B cell (primary cell): ENCODE measurements around the gene NELL1. TPM values are rescaled to one million over a fixed set of nuclear protein-coding genes. Genes with fewer than 3 reads are reported as not detected.

Source experiments
- ATAC-seq: fragments of 200-7000 bp; cut with Tn5 transposase; one replicate; pipeline ENCODE4 v1.10.0; 2021; ENCODE audit warnings: low read depth, mild to moderate bottlenecking, moderate number of reproducible peaks, moderate library complexity
- CTCF ChIA-PET: fragments of 350-600 bp; sonication (Branson Sonifier 250); formaldehyde crosslinking; loops from one replicate; lab custom pipeline; 2021; ENCODE audit warnings: antibody characterized with exemption, inconsistent platforms; lab: Charles Lee
- POLR2A ChIA-PET: fragments of 350-600 bp; sonication (Branson Sonifier 250); formaldehyde crosslinking; loops from one replicate; lab custom pipeline; 2021; ENCODE audit warnings: antibody characterized with exemption; lab: Charles Lee
- DNase-seq: peaks from one replicate; pipeline ENCODE4 v3.0.0; 2013
- H2AFZ ChIP-seq: 2 replicates; pipeline ENCODE4 v1.6.1; 2012; ENCODE audit warnings: mild to moderate bottlenecking, low read depth, low read length; ENCODE audit not compliant: insufficient read depth, poor library complexity, severe bottlenecking
- H3K27ac ChIP-seq, 2 donors: 1 replicate in 1 of 2; 2 replicates in 1 of 2; pipeline ENCODE4 v1.5.1; 2012 to 2013; ENCODE audit warnings: low read length in 2 of 2, mild to moderate bottlenecking in 2 of 2, moderate library complexity in 1 of 2
- H3K27me3 ChIP-seq, 4 experiments: fragments of 200-600 bp in 1 of 4; sonication (generic) in 1 of 4; replicated peaks in 1 of 4; 1 replicate in 2 of 4; 2 replicates in 2 of 4; pipeline versions ENCODE4 v1.6.1 to v1.7.0; 2013 to 2016; ENCODE audit warnings: low read length in 3 of 4, mild to moderate bottlenecking in 2 of 4, mixed read lengths in 1 of 4, moderate library complexity in 1 of 4; ENCODE audit not compliant: insufficient read depth in 4 of 4, control insufficient read depth in 3 of 4; ENCODE audit errors: control extremely low read depth in 1 of 4
- H3K36me3 ChIP-seq, 2 experiments: replicated peaks in 1 of 2; 1 replicate in 1 of 2; 2 replicates in 1 of 2; pipeline versions ENCODE4 v1.6.1 to v1.7.1; 2013; ENCODE audit warnings: low read length in 1 of 2; ENCODE audit not compliant: insufficient read depth in 2 of 2, control insufficient read depth in 1 of 2; ENCODE audit errors: control extremely low read depth in 1 of 2, extremely low read depth in 1 of 2
- H3K4me1 ChIP-seq, 2 donors: fragments of 200-600 bp in 1 of 2; sonication (generic) in 1 of 2; 1 replicate in 1 of 2; 2 replicates in 1 of 2; pipeline versions ENCODE4 v1.5.1 to v1.6.1; 2013 to 2017; ENCODE audit warnings: low read length in 2 of 2; ENCODE audit not compliant: control insufficient read depth in 2 of 2, insufficient read depth in 2 of 2
- H3K4me2 ChIP-seq: replicated peaks from 2 replicates; pipeline ENCODE3; 2012; ENCODE audit warnings: mild to moderate bottlenecking, low read depth, low read length; ENCODE audit not compliant: poor library complexity, severe bottlenecking
- H3K4me3 ChIP-seq, 5 experiments: fragments of 200-600 bp in 1 of 5; sonication (generic) in 1 of 5; 1 replicate in 3 of 5; 2 replicates in 2 of 5; pipeline versions ENCODE4 v1.5.1 to v1.7.0; 2011 to 2016; ENCODE audit warnings: low read length in 4 of 5, mild to moderate bottlenecking in 4 of 5, low read depth in 2 of 5, control low read depth in 1 of 5, moderate library complexity in 1 of 5; ENCODE audit not compliant: insufficient read depth in 1 of 5; ENCODE audit errors: control extremely low read depth in 1 of 5, extremely low read depth in 1 of 5
- H3K79me2 ChIP-seq: fragments of 200-600 bp; sonication (generic); one replicate; pipeline ENCODE4 v1.6.0; 2016; ENCODE audit warnings: low read length; ENCODE audit not compliant: control insufficient read depth, insufficient read depth
- H3K9ac ChIP-seq: fragments of 200-600 bp; sonication (generic); 2 replicates; pipeline ENCODE4 v1.6.1; 2017; ENCODE audit warnings: mild to moderate bottlenecking, low read length, moderate library complexity
- H3K9me3 ChIP-seq, 3 donors: one replicate each; pipeline versions ENCODE4 v1.6.1 to v1.7.1; 2013; ENCODE audit warnings: low read length in 2 of 3; ENCODE audit not compliant: control insufficient read depth in 2 of 3, insufficient read depth in 1 of 3; ENCODE audit errors: control extremely low read depth in 1 of 3
- H4K20me1 ChIP-seq: 2 replicates; pipeline ENCODE4 v1.6.0; 2012; ENCODE audit warnings: mild to moderate bottlenecking, low read length; ENCODE audit not compliant: insufficient read depth, control insufficient read depth, poor library complexity, severe bottlenecking
- H3K27ac Mint-ChIP-seq: one replicate; pipeline ENCODE4 v1.8.0; 2021; ENCODE audit warnings: mixed read lengths
- H3K27me3 Mint-ChIP-seq: one replicate; pipeline ENCODE4 v1.8.0; 2021; ENCODE audit warnings: mixed read lengths
- H3K4me1 Mint-ChIP-seq: one replicate; pipeline ENCODE4 v1.8.0; 2021; ENCODE audit warnings: mixed read lengths
- H3K4me3 Mint-ChIP-seq: one replicate; pipeline ENCODE4 v1.8.0; 2021; ENCODE audit warnings: mixed read lengths
- H3K9me3 Mint-ChIP-seq: one replicate; pipeline ENCODE4 v1.8.0; 2022; ENCODE audit warnings: mixed read lengths; ENCODE audit not compliant: insufficient read depth
- EZH2 ChIP-seq: IDR thresholded peaks from 2 replicates; pipeline ENCODE4 v1.6.1; 2012; ENCODE audit warnings: borderline replicate concordance, low read depth, mild to moderate bottlenecking, moderate library complexity, low read length; ENCODE audit not compliant: insufficient read depth, poor library complexity, severe bottlenecking
- WGBS: methylation state at CpG from one replicate; pipeline ENCODE4 v1.1.5; 2013; ENCODE audit warnings: missing lambda C conversion rate; ENCODE audit not compliant: insufficient coverage; 5-methylcytosine and 5-hydroxymethylcytosine counted together
- intact Hi-C: fragments of 100-400 bp; cut with micrococcal nuclease; formaldehyde crosslinking; loops from one replicate; pipeline ENCODE4 v1.10.0; 2022
- polyA plus RNA-seq: library from polyadenylated mRNA; depleted of rRNA; stranded (reverse); fragments of >200 nt; gene quantifications from 2 replicates; pipeline ENCODE4 v1.2.3, GENCODE V29; 2012
- total RNA-seq, 2 donors: library from RNA; stranded (reverse); fragments of 120-200 nt in 1 of 2; gene quantifications; 1 replicate in 1 of 2; 2 replicates in 1 of 2; pipeline versions ENCODE4 v1.2.3 to v1.2.4, GENCODE V29; 2013 to 2022
- TF ChIP-seq, protein P1 (sequence below): fragments of 200-600 bp; IDR thresholded peaks from one replicate; pipeline ENCODE4 v1.8.0; 2022; ENCODE audit warnings: antibody characterized with exemption, mild to moderate bottlenecking

Gene NELL1
- total and polyA plus RNA-seq, 2 donors (not counting 1 experiment from before 2014, with no cell fraction given): not detected

DNA sequence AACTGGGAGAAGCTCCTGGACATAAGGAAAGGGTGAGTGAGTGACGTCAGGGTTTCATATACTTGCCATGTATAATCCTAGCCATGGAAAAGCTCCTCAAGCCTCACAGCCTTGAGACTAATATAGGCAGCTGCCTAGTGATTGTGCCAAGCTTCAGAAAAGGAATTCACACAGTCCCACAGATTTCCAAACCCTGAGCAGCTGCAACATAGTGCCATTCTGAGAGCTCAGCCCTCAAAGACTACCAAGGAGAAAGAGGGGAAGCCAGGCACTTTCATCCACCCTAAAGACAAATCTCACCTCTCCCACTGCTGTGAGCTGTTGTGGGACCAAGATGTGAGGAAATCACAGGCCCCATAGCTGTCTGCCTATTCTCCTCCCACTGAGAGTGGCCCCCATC is 815.6 kb downstream of the NELL1 start:
- H3K4me3 Mint-ChIP-seq: no peak overlapping the region
- no peak overlapping the region for H3K9ac ChIP-seq
- H3K27ac ChIP-seq: no peak overlapping the region
- no peak overlapping the region for H3K27ac Mint-ChIP-seq
- H3K4me1 Mint-ChIP-seq: no peaks in the 10 kb centered on the region
- POLR2A ChIA-PET: no interaction called here
- H2AFZ ChIP-seq: no peak overlapping the region
- H3K9me3 ChIP-seq: peaks cover 0 to 7% (median 0%) of the 10 kb centered on the region in 3 donors
- CTCF ChIA-PET: no interaction called here
- H3K9me3 Mint-ChIP-seq: peaks cover 7% of the 10 kb centered on the region
- 80% methylated on average over 1 of the region's 1 CpG for WGBS
- no peaks in the 10 kb centered on the region for H3K36me3 ChIP-seq
- H3K27me3 Mint-ChIP-seq: no peaks in the 10 kb centered on the region
- no peaks in the 10 kb centered on the region for H3K27me3 ChIP-seq
- TF ChIP-seq, protein P1, sequence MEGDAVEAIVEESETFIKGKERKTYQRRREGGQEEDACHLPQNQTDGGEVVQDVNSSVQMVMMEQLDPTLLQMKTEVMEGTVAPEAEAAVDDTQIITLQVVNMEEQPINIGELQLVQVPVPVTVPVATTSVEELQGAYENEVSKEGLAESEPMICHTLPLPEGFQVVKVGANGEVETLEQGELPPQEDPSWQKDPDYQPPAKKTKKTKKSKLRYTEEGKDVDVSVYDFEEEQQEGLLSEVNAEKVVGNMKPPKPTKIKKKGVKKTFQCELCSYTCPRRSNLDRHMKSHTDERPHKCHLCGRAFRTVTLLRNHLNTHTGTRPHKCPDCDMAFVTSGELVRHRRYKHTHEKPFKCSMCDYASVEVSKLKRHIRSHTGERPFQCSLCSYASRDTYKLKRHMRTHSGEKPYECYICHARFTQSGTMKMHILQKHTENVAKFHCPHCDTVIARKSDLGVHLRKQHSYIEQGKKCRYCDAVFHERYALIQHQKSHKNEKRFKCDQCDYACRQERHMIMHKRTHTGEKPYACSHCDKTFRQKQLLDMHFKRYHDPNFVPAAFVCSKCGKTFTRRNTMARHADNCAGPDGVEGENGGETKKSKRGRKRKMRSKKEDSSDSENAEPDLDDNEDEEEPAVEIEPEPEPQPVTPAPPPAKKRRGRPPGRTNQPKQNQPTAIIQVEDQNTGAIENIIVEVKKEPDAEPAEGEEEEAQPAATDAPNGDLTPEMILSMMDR: no peak
- no peak for TF ChIP-seq EZH2
- H3K4me2 ChIP-seq: no peak overlapping the region
- no peaks in the 10 kb centered on the region for H3K4me1 ChIP-seq
- H3K79me2 ChIP-seq: no peaks in the 10 kb centered on the region
- no peak for ATAC-seq
- intact Hi-C loops: no loop called here
- no peak overlapping the region for H3K4me3 ChIP-seq
- no peaks in the 10 kb centered on the region for H4K20me1 ChIP-seq
- DNase-seq: no peak

DNA sequence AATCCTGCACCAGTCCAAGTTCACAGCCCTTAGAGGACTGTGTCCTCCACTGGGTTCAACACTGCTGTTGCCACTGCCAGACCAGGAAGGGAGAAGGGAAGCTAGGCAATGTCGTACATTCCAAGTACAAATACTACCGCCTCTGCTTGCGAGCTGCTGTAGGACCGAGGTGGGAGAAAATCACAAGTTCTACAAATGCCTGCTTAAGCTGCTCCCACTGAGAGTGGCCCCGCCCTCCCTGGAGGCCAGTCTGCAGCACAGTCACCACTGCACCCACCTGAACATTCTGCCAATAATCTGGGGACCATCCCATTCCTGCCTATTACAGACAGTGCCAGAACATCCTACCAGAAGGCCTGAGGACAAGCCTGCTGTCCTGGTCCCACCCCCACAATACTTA is 816.0 kb downstream of the NELL1 start:
- no peak overlapping the region for H3K4me3 Mint-ChIP-seq
- H3K27ac Mint-ChIP-seq: no peak overlapping the region
- H4K20me1 ChIP-seq: no peaks in the 10 kb centered on the region
- H3K4me1 ChIP-seq: no peaks in the 10 kb centered on the region
- no peak overlapping the region for H3K27ac ChIP-seq
- H3K4me1 Mint-ChIP-seq: no peaks in the 10 kb centered on the region
- H3K4me3 ChIP-seq: no peak overlapping the region
- H3K36me3 ChIP-seq: no peaks in the 10 kb centered on the region
- no peaks in the 10 kb centered on the region for H3K27me3 ChIP-seq
- peaks cover 0 to 7% (median 0%) of the 10 kb centered on the region in 3 donors for H3K9me3 ChIP-seq
- TF ChIP-seq, protein P1: no peak
- no peak for TF ChIP-seq EZH2
- no peak overlapping the region for H2AFZ ChIP-seq
- intact Hi-C loops: no loop called here
- H3K79me2 ChIP-seq: no peaks in the 10 kb centered on the region
- 77% methylated on average over 5 of the region's 5 CpGs for WGBS
- no peak overlapping the region for H3K9ac ChIP-seq
- peaks cover 7% of the 10 kb centered on the region for H3K9me3 Mint-ChIP-seq
- H3K4me2 ChIP-seq: no peak overlapping the region
- CTCF ChIA-PET: no interaction called here
- no peaks in the 10 kb centered on the region for H3K27me3 Mint-ChIP-seq
- ATAC-seq (no peak), DNase-seq (no peak)
- POLR2A ChIA-PET: no interaction called here
